Thymus (tissue), 11 donors: ENCODE results near the gene ATP2A3. TPM values are rescaled to one million over a fixed set of nuclear protein-coding genes. Genes with fewer than 3 reads are reported as not detected.
A peak's percentile ranks its signal among the peaks of the same experiment; 100 is the strongest.

Source experiments
- DNase-seq, 9 donors: peaks; one replicate each; pipeline ENCODE4 v3.0.0-alpha.2; 2013; ENCODE audit warnings: low spot score in 9 of 9, low read depth in 6 of 9, missing footprints in 1 of 9
- H3K27ac ChIP-seq, 2 donors: one replicate each; pipeline ENCODE4 v1.5.1; 2013; ENCODE audit warnings: control low read depth in 1 of 2, low read depth in 1 of 2, low read length in 1 of 2, mild to moderate bottlenecking in 1 of 2, moderate library complexity in 1 of 2
- H3K27me3 ChIP-seq, 2 donors: one replicate each; pipeline ENCODE4 v1.5.1; 2013; ENCODE audit warnings: low read length in 1 of 2; ENCODE audit not compliant: control insufficient read depth in 2 of 2, insufficient read depth in 1 of 2
- H3K36me3 ChIP-seq, 2 donors: one replicate each; pipeline ENCODE4 v1.5.1; 2013; ENCODE audit warnings: low read length in 1 of 2, mild to moderate bottlenecking in 1 of 2, moderate library complexity in 1 of 2; ENCODE audit not compliant: control insufficient read depth in 2 of 2, insufficient read depth in 2 of 2
- H3K4me1 ChIP-seq, 2 donors: one replicate each; pipeline ENCODE4 v1.5.1; 2013; ENCODE audit warnings: low read length in 2 of 2; ENCODE audit not compliant: control insufficient read depth in 2 of 2, insufficient read depth in 2 of 2
- H3K4me3 ChIP-seq, 2 donors: one replicate each; pipeline ENCODE4 v1.5.1; 2013; ENCODE audit warnings: low read length in 2 of 2, control low read depth in 1 of 2, mild to moderate bottlenecking in 1 of 2
- H3K9me3 ChIP-seq, 2 donors: one replicate each; pipeline ENCODE4 v1.5.1; 2013; ENCODE audit warnings: low read length in 1 of 2, mild to moderate bottlenecking in 1 of 2; ENCODE audit not compliant: control insufficient read depth in 2 of 2, insufficient read depth in 1 of 2
- WGBS: extraction: QIAGEN DNeasy Blood & Tissue Kit; methylation state at CpG from one replicate; pipeline ENCODE4 v1.1.7; 2013; 5-methylcytosine and 5-hydroxymethylcytosine counted together
- polyA plus RNA-seq: library from polyadenylated mRNA; stranded (reverse); fragments of 200-250 nt; gene quantifications from one replicate; pipeline ENCODE4 v1.2.3, GENCODE V29; 2013
- total RNA-seq: library from RNA; stranded (reverse); fragments of 120-200 nt; gene quantifications from one replicate; pipeline ENCODE4 v1.2.4, GENCODE V29; 2013
- donor health status: healthy.

ATP2A3 gene
- total and polyA plus RNA-seq, 2 donors: 52.9 to 116 TPM

DNA sequence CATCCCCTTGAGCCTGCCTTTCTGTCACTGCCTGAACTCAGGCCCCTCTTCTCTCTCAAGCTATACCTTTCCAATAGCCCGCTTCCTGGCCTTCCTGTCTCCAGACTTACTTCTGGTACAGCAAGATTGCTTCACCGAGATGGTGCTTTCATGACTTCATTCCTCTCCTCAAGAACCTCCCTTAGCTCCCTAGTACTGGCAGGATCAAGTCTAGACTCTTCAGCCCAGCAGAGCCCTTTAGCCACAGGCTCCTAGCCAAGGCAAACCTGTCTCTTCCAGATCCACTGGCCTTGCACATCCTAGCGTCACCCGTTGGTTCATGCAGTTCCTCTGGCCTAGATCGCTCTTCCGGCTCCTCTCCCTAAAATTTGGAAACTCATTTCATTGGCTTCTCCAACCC is 6.4 kb upstream of the ATP2A3 start:
- H3K27ac ChIP-seq: no peak overlapping the region
- H3K36me3 ChIP-seq: no peaks in the 10 kb centered on the region
- no peak for DNase-seq
- H3K4me1 ChIP-seq: peaks cover 12 to 23% of the 10 kb centered on the region in 2 donors
- H3K4me3 ChIP-seq: no peak overlapping the region
- over 99% methylated on average over 6 of the region's 6 CpGs for WGBS
- peaks cover 0 to 16% of the 10 kb centered on the region in 2 donors for H3K27me3 ChIP-seq
- H3K9me3 ChIP-seq: peaks cover 0 to 14% of the 10 kb centered on the region in 2 donors

- peaks cover 0 to 10% of the 10 kb centered on the region in 2 donors for H3K9me3 ChIP-seq
- H3K4me1 ChIP-seq: peaks cover 15 to 30% of the 10 kb centered on the region in 2 donors
- H3K27me3 ChIP-seq: peaks cover 0 to 16% of the 10 kb centered on the region in 2 donors
- DNase-seq: no peak
- H3K27ac ChIP-seq: no peak overlapping the region
- WGBS: 94% methylated on average over 7 of the region's 7 CpGs
- no peak overlapping the region for H3K4me3 ChIP-seq
- no peaks in the 10 kb centered on the region for H3K36me3 ChIP-seq
These were observed 5.7 kb upstream of the ATP2A3 start for GRCh38 chr17:3969963-3970362.

GRCh38 chr17:3968886-3969524 is 4.8 kb upstream of the ATP2A3 start:
- 93% methylated on average over 18 of the region's 18 CpGs for WGBS
- H3K4me1 ChIP-seq: peaks cover 15 to 33% of the 10 kb centered on the region in 2 donors
- peaks cover 0 to 14% of the 10 kb centered on the region in 2 donors for H3K27me3 ChIP-seq
- no peaks in the 10 kb centered on the region for H3K36me3 ChIP-seq
- DNase-seq: no peak
- H3K9me3 ChIP-seq: peaks cover 0 to under 1% of the 10 kb centered on the region in 2 donors
- H3K4me3 ChIP-seq: no peak overlapping the region
- no peak overlapping the region for H3K27ac ChIP-seq

GRCh38 chr17:3968015-3968414 is 3.8 kb upstream of the ATP2A3 start:
- Histone ChIP-seq H3K9me3 (no peaks in the 10 kb centered on the region), H3K36me3 (no peaks in the 10 kb centered on the region), H3K4me1 (peaks cover 15 to 29% of the 10 kb centered on the region in 2 donors), H3K27ac (no peak overlapping the region), H3K27me3 (peaks cover 0 to 14% of the 10 kb centered on the region in 2 donors), H3K4me3 (no peak overlapping the region)
- WGBS: 96% methylated on average over 3 of the region's 3 CpGs
- DNase-seq: no peak

DNA sequence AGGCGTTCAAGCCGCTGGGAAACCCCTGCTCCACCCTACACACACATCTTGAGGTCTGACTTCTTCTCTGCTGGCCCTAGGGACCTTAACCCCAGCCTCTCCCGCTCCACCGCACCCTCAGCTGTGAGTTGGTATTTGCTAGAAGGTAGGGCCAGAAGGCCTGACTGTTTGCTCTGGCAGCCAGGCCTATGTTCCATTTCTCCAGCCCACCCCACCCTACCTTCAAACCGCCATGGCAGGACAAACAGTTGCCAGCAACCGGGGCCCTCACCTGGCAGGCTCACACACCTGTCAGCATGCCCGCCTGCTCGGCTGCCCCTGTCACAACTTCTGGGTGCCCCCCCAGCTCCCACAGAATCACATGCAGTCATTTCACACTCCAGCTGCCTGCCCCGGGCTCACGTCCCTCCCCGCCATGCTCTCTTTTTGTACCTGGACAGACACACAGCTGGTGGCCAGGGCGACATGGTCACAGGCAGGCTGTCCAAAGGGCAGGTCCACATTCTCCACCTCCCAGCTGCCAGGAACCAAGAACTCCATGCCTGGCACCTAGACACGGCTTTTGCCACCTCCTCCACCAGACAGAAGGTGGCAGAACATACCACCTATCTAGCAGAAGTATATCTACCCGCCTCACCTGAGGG is 2.6 kb upstream of the ATP2A3 start:
- peaks cover 14 to 27% of the 10 kb centered on the region in 2 donors for H3K4me1 ChIP-seq

GRCh38 chr17:3965118-3965800 is 1.0 kb upstream of the ATP2A3 start:
- Histone ChIP-seq H3K4me3 (peak overlapping the region; percentile 61 to 94), H3K4me1 (peaks cover 24 to 42% of the 10 kb centered on the region in 2 donors), H3K27me3 (peaks cover 0 to 5% of the 10 kb centered on the region in 2 donors), H3K9me3 (peaks cover 0 to 3% of the 10 kb centered on the region in 2 donors), H3K27ac (peak overlapping the region; percentile 81 to 94), H3K36me3 (peaks cover 9 to 13% of the 10 kb centered on the region in 2 donors)
- WGBS: 14% methylated on average over 17 of the region's 17 CpGs
- peak in 7 of 9 donors; percentile 54 to 89 (median 71) for DNase-seq

More for the DNA sequence above, 2.6 kb upstream of the ATP2A3 start:
- no peak for DNase-seq
- WGBS: 91% methylated on average over 14 of the region's 14 CpGs
- Histone ChIP-seq H3K27ac (no peak overlapping the region), H3K27me3 (peaks cover 0 to 10% of the 10 kb centered on the region in 2 donors), H3K36me3 (peaks cover 0 to 4% of the 10 kb centered on the region in 2 donors), H3K9me3 (peaks cover 0 to 1% of the 10 kb centered on the region in 2 donors), H3K4me3 (no peak overlapping the region)

DNA sequence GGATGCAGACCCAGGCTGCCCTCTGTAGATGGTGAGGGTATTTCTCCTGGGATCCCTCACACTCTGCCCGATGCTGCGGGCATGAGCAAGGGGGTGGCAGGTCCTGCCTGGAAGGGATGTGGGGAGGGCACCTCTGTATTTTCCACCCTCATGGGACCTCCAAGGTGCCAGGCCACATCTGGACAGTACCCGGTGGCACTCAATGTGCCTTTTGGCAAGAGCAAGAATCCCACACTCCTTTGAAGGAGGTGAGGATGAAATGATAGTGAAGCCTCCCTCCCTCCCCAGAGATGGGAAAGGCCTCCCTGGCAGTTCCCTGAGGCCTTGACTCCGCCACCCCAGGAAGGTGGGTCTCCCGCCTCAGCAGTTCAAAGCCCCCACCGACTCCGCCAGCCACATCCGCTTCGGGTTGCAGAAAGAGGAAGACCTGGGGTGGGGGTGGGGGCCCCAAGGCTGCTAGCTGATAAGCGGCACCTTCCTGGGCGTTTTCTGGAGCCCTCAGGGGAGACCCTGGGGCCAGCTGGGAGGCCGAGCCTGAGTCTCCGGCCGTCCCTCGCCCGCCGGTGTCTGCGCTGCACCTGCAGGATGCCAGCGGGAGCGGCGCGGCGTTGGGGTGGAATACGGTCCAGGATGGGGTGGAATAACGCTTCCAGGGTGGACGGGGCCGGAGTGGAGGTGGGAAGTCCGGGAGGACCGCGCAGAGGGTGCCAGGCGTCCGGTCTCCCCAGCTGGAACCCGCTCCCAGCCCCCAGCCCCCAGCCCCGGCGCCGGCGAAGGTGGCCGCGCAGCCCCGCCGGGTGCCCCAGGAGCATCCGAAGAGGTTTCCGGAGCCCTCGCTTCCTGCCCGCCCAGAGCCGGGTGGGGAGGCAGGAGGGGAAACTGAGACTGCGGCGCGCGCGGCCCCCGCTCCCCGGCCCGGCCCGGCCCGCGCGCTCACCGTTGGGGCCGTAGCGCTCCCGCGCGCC is 718 bp downstream of the ATP2A3 start:
- WGBS: 1% methylated on average over 64 of the region's 64 CpGs
- H3K27ac ChIP-seq: peak overlapping the region; percentile 81 to 92
- H3K9me3 ChIP-seq: peaks cover 0 to 3% of the 10 kb centered on the region in 2 donors
- H3K4me1 ChIP-seq: peaks cover 35 to 56% of the 10 kb centered on the region in 2 donors
- H3K36me3 ChIP-seq: peaks cover 23 to 25% of the 10 kb centered on the region in 2 donors
- H3K27me3 ChIP-seq: peaks cover 0 to 5% of the 10 kb centered on the region in 2 donors
- peak overlapping the region; percentile 94 to 99 for H3K4me3 ChIP-seq
- peak in 7 of 9 donors; percentile 73 to 94 (median 86) for DNase-seq

- H3K27me3 ChIP-seq: peaks cover 0 to 5% of the 10 kb centered on the region in 2 donors
- no peak for DNase-seq
- H3K36me3 ChIP-seq: peaks cover 29 to 30% of the 10 kb centered on the region in 2 donors
- H3K4me3 ChIP-seq: peak overlapping the region; percentile 94 to 99
- H3K9me3 ChIP-seq: peaks cover 0 to 3% of the 10 kb centered on the region in 2 donors
- H3K27ac ChIP-seq: peak overlapping the region; percentile 56 to 92
- H3K4me1 ChIP-seq: peaks cover 35 to 62% of the 10 kb centered on the region in 2 donors
These were observed 1.3 kb downstream of the ATP2A3 start for GRCh38 chr17:3962965-3963236.
